Amniotic epithelial cell (primary cell): ENCODE measurements around the gene WNT7A.

ENCODE experiments used
- DNase-seq: peaks from one replicate; pipeline ENCODE4 v3.0.0-alpha.2; 2010; ENCODE audit warnings: low read depth

Gene WNT7A

DNA sequence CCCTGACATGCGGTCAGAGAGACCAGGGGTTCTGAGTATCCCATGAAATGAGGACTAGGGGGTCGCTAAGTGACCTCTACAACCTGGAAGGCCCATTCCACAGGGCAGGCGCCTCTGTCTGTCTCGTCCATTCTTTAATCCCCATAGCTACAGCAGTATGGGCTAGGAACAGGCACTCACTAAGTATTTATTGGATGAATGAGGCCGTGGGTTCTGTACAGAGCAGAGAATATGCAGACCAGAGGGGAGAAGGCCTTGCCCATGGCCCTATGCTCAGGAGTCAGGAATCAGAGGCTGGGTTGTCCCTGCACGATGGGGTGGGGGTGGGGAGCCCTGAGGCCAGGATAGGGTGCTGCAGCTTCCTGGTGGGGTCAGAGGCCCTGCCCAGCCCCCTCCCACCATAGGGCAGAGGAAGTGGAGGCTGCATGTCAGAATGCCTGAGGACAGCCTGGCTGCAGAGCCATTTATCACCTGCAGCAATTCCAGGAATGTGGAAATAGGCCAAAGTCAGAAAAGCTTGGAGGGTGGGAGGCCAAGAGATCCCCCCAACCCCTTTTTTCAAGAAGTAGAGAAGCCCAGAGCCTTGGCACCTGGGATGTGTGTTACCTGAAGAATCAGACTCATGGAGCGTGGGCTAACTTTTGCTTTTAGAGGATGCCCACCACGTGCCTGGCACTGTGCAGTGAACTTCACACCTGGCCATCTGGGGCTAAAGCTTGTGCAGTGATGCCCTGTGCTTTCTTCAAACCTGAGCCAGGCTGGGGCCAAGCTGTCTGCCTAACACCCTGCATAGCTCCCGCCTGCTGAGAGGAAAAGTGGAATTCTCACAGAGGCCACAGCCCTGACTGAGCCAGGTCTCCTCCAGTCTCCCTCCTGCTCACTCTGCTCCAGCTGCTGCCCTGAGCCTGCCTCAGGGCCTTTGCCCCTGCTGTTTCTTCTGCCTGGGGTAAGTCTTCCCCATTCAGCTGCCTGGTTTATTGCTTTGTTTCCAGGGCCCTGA, 109.4 kb downstream of the WNT7A start:
- no peak for DNase-seq

DNA sequence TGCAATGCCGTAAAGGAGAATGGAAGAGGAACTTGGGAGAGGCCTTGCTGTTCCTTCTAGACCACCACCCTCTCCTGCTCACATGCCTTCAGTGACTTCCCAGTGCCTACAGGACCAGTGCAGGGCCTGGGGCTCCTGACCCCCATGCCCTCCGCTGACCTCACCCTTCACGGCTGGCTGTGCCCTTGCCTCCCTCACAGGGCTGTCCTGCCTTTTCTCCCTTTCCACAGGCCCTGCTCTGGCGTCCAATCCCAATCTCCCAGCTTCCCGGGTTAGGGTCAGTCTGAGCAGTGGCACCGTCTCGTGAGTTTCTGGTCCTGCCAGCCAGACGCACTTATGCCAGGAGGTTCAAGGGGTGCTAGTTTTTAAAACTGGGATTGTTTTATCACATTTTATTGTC, 110.4 kb downstream of the WNT7A start:
- no peak for DNase-seq

DNA sequence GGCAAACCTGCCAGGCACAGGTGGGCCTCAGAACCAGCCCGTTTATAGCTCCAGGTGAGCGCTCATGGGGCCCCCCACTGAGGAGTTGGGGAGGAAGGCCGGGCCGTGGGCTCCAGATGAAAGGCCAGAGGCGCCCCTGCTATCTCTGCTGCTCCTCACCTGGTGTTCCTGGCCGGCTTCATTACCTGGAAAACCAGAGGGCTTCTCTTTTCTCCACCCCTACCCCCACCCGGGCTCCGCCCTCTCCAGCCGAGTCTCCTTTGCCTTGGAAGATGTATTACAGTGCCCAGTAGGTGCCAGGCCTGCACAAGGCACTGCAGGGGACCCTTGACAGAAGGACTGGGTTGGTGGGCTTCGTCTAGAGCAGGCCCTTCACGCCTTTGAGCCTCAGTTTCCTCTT, 111.4 kb downstream of the WNT7A start:
- no peak for DNase-seq

DNA sequence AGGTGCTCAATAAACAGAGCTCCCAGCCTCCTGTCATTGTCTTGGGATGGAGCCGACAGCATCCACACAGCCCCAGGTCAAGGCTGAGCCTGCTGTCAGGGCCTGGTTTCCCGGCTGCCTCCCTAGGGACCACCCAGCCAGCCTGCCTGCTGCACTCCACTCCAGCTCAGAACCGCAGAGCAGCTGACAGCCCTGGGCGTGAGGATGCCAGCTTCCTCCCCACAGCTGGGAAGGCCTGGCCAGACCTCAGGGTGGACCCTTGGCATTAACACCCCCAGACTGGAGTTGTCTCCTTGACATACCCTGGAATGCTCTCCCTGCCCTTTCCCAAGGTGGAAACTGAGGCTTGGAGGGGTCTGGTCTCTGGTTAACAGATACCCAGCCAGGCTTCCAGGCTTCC, 112.0 kb downstream of the WNT7A start:
- DNase-seq, result no peak

DNA sequence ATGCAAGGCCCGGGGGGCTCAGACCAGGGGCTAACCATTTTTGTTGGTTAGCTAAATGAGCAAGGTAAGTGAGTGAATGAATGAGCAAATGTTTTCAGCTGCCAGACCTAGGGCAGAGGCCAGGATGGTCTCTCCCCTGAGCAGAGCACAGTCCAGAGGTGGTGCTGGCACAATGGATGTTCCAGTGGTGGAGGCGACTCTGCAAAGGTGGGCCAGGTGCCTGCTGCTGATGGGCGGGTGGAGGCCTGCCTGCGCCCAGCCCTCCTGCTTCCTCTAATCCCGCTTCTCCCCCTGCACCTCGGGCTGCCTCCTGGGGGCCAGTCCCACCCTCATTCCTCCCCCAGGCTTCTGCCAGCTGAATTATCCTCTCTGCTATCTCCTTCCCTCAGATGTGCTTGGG, 112.8 kb downstream of the WNT7A start:
- no peak for DNase-seq
